K562 (cell line): ENCODE measurements around the gene CABP2. TPM values are rescaled to one million over a fixed set of nuclear protein-coding genes. Genes with fewer than 3 reads are reported as not detected.

Experiments used
- DDX20 ChIP-seq: fragments of 450-650 bp; IDR thresholded peaks from 2 replicates; pipeline ENCODE4 v1.6.1; 2016; ENCODE audit warnings: missing genetic modification characterization, low read depth, mild to moderate bottlenecking, missing compliant biosample characterization, moderate library complexity
- EP400 ChIP-seq: fragments of 450-650 bp; IDR thresholded peaks from 2 replicates; pipeline ENCODE4 v1.6.1; 2017; ENCODE audit warnings: antibody characterized with exemption, mild to moderate bottlenecking, moderate library complexity
- FOXJ3 ChIP-seq: sonication (generic); formaldehyde crosslinking; IDR thresholded peaks from 2 replicates; pipeline ENCODE4 v1.4.0; 2020; ENCODE audit warnings: mild to moderate bottlenecking, missing genetic modification reagents
- KDM4B ChIP-seq, 2 experiments: fragments of 450-650 bp in 1 of 2; sonication (generic) in 1 of 2; IDR thresholded peaks; 2 replicates each; pipeline ENCODE4 v1.6.1; 2016 to 2017; ENCODE audit warnings: borderline replicate concordance in 2 of 2, antibody characterized with exemption in 1 of 2, low read depth in 1 of 2, mild to moderate bottlenecking in 1 of 2
- MYNN ChIP-seq, 2 experiments: sonication (generic); formaldehyde crosslinking in 1 of 2; IDR thresholded peaks; 2 replicates each; pipeline versions ENCODE4 v1.5.0 to v1.6.1; 2016 to 2020; ENCODE audit warnings: antibody characterized with exemption in 1 of 2, missing genetic modification reagents in 1 of 2
- PYGO2 ChIP-seq: fragments of 450-650 bp; IDR thresholded peaks from 2 replicates; pipeline ENCODE4 v1.6.1; 2016; ENCODE audit warnings: mild to moderate bottlenecking, missing genetic modification characterization, moderate library complexity, missing compliant biosample characterization
- SRSF1 ChIP-seq: fragments of 200-400 bp; formaldehyde crosslinking; IDR thresholded peaks from 2 replicates; pipeline ENCODE4 v1.6.1; 2017; ENCODE audit warnings: mild to moderate bottlenecking, low read depth, low read length, moderate library complexity
- YY1 ChIP-seq, 3 experiments: IDR thresholded peaks; 2 replicates each; pipeline ENCODE4 v1.6.1; 2011; ENCODE audit warnings: low read length in 2 of 3, mild to moderate bottlenecking in 2 of 3, moderate library complexity in 2 of 3, borderline replicate concordance in 1 of 3, control low read depth in 1 of 3, low read depth in 1 of 3; ENCODE audit not compliant: insufficient read depth in 3 of 3, insufficient replicate concordance in 2 of 3, control insufficient read depth in 1 of 3, insufficient read length in 1 of 3; ENCODE audit errors: extremely low read depth in 1 of 3
- polyA plus RNA-seq, 8 experiments: library from polyadenylated mRNA; depleted of rRNA in 4 of 8; stranded (reverse) in 5 of 8; unstranded in 3 of 8; fragments of >200 nt; fragmentation: Nextera tagmentation in 2 of 8; fragmentation: Illumina TruSeq in 1 of 8; extraction: Ambion mirVana in 2 of 8; extraction: Trizol in 1 of 8; gene quantifications; 2 replicates each; pipeline versions ENCODE4 v1.2.1 to v1.2.3, GENCODE V29; 2011 to 2014; ENCODE audit warnings: inconsistent platforms in 1 of 8, missing spikeins in 1 of 8
- total RNA-seq, 7 experiments: library from RNA; depleted of rRNA in 6 of 7; stranded (reverse); fragments of >200 nt in 6 of 7; fragmentation: Illumina TruSeq in 2 of 7; extraction: Trizol in 2 of 7; gene quantifications; 2 replicates each; pipeline versions ENCODE4 v1.2.1 to v1.2.3, GENCODE V29; 2011 to 2021; ENCODE audit warnings: low replicate concordance in 1 of 7
- TF ChIP-seq, protein P1 (sequence below): fragments of 450-650 bp; IDR thresholded peaks from 2 replicates; pipeline ENCODE4 v1.6.1; 2014; ENCODE audit warnings: low read depth, mild to moderate bottlenecking, moderate library complexity, borderline replicate concordance
- TF ChIP-seq, protein P2 (sequence below), 2 experiments: fragments of 200-800 bp in 1 of 2; sonication (Bioruptor generic) in 1 of 2; sonication (generic) in 1 of 2; formaldehyde crosslinking in 1 of 2; IDR thresholded peaks in 1 of 2; conservative IDR thresholded peaks in 1 of 2; 2 replicates each; pipeline versions ENCODE4 v1.5.0 to v1.6.1; 2016 to 2020; ENCODE audit warnings: missing compliant biosample characterization in 1 of 2, missing genetic modification characterization in 1 of 2, missing genetic modification reagents in 1 of 2
- TF ChIP-seq, protein P3 (sequence below): fragments of 150-350 bp; IDR thresholded peaks from 2 replicates; pipeline ENCODE4 v1.6.1; 2014; ENCODE audit warnings: low read depth, mild to moderate bottlenecking, low read length, borderline replicate concordance
- TF ChIP-seq, protein P4 (sequence below): fragments of 450-650 bp; IDR thresholded peaks from 2 replicates; pipeline ENCODE4 v1.7.1; 2018; ENCODE audit warnings: mild to moderate bottlenecking, low read depth; ENCODE audit not compliant: partially characterized antibody
- TF ChIP-seq, protein P5 (sequence below): fragments of 450-650 bp; IDR thresholded peaks from 2 replicates; pipeline ENCODE4 v1.6.1; 2016; ENCODE audit warnings: missing biosample characterization, missing genetic modification characterization

Gene CABP2
- total and polyA plus RNA-seq, 9 of the 15 experiments (the other 6 are each of a cell fraction or from before 2014, with no cell fraction given): not detected

DNA sequence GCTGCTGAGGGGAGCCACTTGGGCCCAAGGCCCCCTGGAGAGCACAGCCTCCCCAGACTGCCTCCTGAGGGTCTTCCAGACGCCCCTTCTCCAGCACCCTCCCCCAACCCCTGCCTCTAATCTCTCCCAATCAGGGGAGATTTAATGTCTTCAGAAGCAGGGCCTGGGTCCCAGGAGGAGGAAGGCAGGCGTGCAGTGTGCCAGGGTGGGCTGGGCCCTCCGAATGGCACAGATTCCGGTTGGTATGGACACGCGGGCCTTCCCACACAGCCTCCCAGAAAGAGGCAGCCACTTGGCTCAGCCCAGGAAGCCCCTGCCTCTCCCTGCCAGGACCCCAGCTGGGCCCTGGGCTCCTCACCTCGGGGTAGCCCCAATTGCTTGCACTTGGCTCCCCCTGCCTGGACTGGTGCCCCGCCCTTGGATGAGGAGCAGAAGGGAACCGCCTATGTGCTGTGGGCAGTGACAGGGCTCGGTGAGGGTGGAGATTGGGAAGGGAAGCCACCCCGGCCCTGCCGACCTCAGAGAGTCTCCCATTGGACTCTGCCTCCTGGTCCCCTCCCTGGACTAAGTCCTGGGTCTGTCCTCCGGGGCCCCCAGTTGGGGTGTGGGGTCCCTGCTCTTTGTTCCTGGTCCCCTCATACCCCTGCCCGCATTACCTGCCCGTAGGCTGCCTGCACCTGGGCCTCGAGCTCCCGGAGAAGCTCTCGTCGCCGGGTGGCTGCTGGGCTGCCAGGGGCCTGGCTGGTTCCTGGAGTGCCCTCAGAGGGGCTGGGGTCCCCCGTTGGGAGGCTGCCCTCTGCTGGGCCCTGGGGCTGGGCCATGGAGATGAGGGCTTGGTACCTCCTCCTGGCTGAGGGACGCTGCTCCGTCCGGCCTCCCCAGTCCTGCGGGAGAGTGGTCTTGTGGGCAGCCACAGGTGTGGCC, 572 bp upstream of the CABP2 start (continued):
- TF ChIP-seq, protein P1, sequence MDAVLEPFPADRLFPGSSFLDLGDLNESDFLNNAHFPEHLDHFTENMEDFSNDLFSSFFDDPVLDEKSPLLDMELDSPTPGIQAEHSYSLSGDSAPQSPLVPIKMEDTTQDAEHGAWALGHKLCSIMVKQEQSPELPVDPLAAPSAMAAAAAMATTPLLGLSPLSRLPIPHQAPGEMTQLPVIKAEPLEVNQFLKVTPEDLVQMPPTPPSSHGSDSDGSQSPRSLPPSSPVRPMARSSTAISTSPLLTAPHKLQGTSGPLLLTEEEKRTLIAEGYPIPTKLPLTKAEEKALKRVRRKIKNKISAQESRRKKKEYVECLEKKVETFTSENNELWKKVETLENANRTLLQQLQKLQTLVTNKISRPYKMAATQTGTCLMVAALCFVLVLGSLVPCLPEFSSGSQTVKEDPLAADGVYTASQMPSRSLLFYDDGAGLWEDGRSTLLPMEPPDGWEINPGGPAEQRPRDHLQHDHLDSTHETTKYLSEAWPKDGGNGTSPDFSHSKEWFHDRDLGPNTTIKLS: no peak
- TF ChIP-seq, protein P2, sequence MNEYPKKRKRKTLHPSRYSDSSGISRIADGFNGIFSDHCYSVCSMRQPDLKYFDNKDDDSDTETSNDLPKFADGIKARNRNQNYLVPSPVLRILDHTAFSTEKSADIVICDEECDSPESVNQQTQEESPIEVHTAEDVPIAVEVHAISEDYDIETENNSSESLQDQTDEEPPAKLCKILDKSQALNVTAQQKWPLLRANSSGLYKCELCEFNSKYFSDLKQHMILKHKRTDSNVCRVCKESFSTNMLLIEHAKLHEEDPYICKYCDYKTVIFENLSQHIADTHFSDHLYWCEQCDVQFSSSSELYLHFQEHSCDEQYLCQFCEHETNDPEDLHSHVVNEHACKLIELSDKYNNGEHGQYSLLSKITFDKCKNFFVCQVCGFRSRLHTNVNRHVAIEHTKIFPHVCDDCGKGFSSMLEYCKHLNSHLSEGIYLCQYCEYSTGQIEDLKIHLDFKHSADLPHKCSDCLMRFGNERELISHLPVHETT (CRISPR knock-in tag; conservative IDR thresholded peaks at IDR 0.05 in 1 of 2, IDR thresholded peaks at IDR 0.05 in 1 of 2): no peak
- TF ChIP-seq DDX20 (tag) (no peak), SRSF1 (no peak), EP400 (no peak), MYNN (IDR thresholded peaks at IDR 0.05) (no peak), MYNN (CRISPR knock-in tag; IDR thresholded peaks at IDR 0.05) (no peak), KDM4B (IDR thresholded peaks at IDR 0.05; ENCODE audit: borderline replicate concordance in 2 of 2, low read depth in 1 of 2) (no peak), YY1 (IDR thresholded peaks at IDR 0.05; ENCODE audit: borderline replicate concordance in 1 of 3, control insufficient read depth in 1 of 3, extremely low read depth in 1 of 3, insufficient read depth in 3 of 3, insufficient read length in 1 of 3, insufficient replicate concordance in 2 of 3, low read depth in 1 of 3, low read length in 2 of 3) (no peak), FOXJ3 (CRISPR knock-in tag) (no peak), PYGO2 (no peak)
- TF ChIP-seq, protein P3, sequence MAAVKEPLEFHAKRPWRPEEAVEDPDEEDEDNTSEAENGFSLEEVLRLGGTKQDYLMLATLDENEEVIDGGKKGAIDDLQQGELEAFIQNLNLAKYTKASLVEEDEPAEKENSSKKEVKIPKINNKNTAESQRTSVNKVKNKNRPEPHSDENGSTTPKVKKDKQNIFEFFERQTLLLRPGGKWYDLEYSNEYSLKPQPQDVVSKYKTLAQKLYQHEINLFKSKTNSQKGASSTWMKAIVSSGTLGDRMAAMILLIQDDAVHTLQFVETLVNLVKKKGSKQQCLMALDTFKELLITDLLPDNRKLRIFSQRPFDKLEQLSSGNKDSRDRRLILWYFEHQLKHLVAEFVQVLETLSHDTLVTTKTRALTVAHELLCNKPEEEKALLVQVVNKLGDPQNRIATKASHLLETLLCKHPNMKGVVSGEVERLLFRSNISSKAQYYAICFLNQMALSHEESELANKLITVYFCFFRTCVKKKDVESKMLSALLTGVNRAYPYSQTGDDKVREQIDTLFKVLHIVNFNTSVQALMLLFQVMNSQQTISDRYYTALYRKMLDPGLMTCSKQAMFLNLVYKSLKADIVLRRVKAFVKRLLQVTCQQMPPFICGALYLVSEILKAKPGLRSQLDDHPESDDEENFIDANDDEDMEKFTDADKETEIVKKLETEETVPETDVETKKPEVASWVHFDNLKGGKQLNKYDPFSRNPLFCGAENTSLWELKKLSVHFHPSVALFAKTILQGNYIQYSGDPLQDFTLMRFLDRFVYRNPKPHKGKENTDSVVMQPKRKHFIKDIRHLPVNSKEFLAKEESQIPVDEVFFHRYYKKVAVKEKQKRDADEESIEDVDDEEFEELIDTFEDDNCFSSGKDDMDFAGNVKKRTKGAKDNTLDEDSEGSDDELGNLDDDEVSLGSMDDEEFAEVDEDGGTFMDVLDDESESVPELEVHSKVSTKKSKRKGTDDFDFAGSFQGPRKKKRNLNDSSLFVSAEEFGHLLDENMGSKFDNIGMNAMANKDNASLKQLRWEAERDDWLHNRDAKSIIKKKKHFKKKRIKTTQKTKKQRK: no peak
- TF ChIP-seq, protein P4, sequence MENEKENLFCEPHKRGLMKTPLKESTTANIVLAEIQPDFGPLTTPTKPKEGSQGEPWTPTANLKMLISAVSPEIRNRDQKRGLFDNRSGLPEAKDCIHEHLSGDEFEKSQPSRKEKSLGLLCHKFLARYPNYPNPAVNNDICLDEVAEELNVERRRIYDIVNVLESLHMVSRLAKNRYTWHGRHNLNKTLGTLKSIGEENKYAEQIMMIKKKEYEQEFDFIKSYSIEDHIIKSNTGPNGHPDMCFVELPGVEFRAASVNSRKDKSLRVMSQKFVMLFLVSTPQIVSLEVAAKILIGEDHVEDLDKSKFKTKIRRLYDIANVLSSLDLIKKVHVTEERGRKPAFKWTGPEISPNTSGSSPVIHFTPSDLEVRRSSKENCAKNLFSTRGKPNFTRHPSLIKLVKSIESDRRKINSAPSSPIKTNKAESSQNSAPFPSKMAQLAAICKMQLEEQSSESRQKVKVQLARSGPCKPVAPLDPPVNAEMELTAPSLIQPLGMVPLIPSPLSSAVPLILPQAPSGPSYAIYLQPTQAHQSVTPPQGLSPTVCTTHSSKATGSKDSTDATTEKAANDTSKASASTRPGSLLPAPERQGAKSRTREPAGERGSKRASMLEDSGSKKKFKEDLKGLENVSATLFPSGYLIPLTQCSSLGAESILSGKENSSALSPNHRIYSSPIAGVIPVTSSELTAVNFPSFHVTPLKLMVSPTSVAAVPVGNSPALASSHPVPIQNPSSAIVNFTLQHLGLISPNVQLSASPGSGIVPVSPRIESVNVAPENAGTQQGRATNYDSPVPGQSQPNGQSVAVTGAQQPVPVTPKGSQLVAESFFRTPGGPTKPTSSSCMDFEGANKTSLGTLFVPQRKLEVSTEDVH: no peak
- TF ChIP-seq, protein P5, sequence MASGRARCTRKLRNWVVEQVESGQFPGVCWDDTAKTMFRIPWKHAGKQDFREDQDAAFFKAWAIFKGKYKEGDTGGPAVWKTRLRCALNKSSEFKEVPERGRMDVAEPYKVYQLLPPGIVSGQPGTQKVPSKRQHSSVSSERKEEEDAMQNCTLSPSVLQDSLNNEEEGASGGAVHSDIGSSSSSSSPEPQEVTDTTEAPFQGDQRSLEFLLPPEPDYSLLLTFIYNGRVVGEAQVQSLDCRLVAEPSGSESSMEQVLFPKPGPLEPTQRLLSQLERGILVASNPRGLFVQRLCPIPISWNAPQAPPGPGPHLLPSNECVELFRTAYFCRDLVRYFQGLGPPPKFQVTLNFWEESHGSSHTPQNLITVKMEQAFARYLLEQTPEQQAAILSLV (tag): no peak
